ENCODE results near the gene UTP3.
"Not testable (repeated sequence)": the region's sequence is repeated elsewhere in the genome, so short reads cannot be mapped to it uniquely, and the experiment has no call there.

- TF ChIP-seq CTCF, POLR2A (IDR thresholded peaks at IDR 0.05): not testable (repeated sequence)
These were observed 6.2 kb upstream of the UTP3 start for GRCh38 chr4:70682142-70682541.
